GM18520 (cell line): Measurements from ENCODE around the gene THRAP3.

ENCODE experiments used
- ATAC-seq: cut with Tn5 transposase; IDR thresholded peaks from one replicate; pipeline ENCODE4 v1.9.1; 2021; ENCODE audit not compliant: unreplicated experiment

THRAP3 gene

GRCh38 chr1:36351227-36351977 lies 127.2 kb downstream of the THRAP3 start:
- no peak for ATAC-seq

GRCh38 chr1:36352125-36352909 lies 128.1 kb downstream of the THRAP3 start:
- ATAC-seq: no peak

- ATAC-seq: no peak
Observed at GRCh38 chr1:36352910-36353878, 129.0 kb downstream of the THRAP3 start.

GRCh38 chr1:36354486-36354885 lies 130.2 kb downstream of the THRAP3 start:
- no peak for ATAC-seq
